NB4 (cell line): ENCODE data around the gene HTRA1.

Experiments used
- CTCF ChIP-seq: IDR thresholded peaks from one replicate; pipeline ENCODE4 v1.5.1; 2012; ENCODE audit warnings: low read depth, low read length
- TF ChIP-seq, protein P1 (sequence below): IDR thresholded peaks from 2 replicates; pipeline ENCODE4 v1.6.1; 2011; ENCODE audit warnings: low read depth, low read length

DNA sequence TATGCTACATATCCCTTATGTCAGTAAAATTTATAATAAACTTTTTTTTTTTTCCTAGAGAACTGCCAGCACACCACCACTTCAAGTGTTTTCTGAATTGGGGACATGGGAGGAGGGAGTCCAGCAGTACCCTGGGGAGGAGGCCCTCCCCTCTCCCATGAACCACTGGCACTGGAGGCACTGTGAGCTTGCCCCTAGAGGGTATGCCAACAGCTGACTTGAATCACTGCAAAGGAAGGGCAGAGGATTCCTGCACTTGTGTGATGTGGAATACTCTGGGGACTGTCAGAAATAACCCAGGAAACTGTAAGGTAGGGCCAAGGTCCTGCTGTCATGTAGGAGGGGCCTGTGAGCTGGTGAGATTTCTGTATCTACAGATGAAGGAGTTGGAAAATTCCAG is 15.4 kb upstream of the HTRA1 start:
- TF ChIP-seq CTCF = no peak
- TF ChIP-seq, protein P1, sequence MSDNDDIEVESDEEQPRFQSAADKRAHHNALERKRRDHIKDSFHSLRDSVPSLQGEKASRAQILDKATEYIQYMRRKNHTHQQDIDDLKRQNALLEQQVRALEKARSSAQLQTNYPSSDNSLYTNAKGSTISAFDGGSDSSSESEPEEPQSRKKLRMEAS = no peak
